GM12801 (cell line): ENCODE results near the gene FAIM.

ENCODE experiments used
- CTCF ChIP-seq: IDR thresholded peaks from one replicate; pipeline ENCODE4 v1.5.1; 2011; ENCODE audit warnings: control low read depth; ENCODE audit not compliant: insufficient read length; ENCODE audit errors: extremely low read depth

FAIM gene

GRCh38 chr3:138629526-138629925, 21.0 kb downstream of the FAIM start:
- TF ChIP-seq CTCF: no peak

- TF ChIP-seq CTCF: no peak
These were observed 30.1 kb downstream of the FAIM start for GRCh38 chr3:138638641-138639040.

GRCh38 chr3:138640537-138640936, 32.0 kb downstream of the FAIM start:
- TF ChIP-seq CTCF: no peak

- TF ChIP-seq CTCF: no peak
These were observed 33.8 kb downstream of the FAIM start for GRCh38 chr3:138642226-138642926.

- TF ChIP-seq CTCF: no peak
These were observed 34.3 kb downstream of the FAIM start for GRCh38 chr3:138642927-138643253.

- TF ChIP-seq CTCF: no peak
These were observed 37.4 kb downstream of the FAIM start for GRCh38 chr3:138646008-138646407.

- TF ChIP-seq CTCF: no peak
These were observed 37.9 kb downstream of the FAIM start for GRCh38 chr3:138646513-138646912.
